Measurements from ENCODE around the gene YAP1.

DNA sequence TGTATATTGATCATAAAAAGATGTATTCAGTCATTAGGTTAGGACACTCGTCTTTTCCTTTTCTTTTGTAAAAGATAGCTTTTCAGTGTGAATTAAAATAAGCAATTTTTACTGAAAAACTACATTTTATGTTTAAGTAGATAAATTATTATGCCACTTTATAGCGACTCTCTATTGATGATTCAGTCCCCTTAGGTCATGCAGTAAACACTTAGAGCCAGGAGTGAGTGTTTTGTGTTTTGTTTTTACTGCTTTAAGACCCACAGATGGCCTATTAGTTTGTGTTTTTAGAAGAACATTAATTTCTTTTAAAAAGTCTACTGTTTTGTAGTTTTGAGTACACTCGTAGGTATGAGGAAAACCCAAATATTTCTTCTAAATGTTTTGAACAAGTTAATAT is 86.6 kb downstream of the YAP1 start:
- no peak for TF ChIP-seq POLR2AphosphoS5 (IDR thresholded peaks at IDR 0.05; ENCODE audit: low read depth)
- TF ChIP-seq, protein P1, sequence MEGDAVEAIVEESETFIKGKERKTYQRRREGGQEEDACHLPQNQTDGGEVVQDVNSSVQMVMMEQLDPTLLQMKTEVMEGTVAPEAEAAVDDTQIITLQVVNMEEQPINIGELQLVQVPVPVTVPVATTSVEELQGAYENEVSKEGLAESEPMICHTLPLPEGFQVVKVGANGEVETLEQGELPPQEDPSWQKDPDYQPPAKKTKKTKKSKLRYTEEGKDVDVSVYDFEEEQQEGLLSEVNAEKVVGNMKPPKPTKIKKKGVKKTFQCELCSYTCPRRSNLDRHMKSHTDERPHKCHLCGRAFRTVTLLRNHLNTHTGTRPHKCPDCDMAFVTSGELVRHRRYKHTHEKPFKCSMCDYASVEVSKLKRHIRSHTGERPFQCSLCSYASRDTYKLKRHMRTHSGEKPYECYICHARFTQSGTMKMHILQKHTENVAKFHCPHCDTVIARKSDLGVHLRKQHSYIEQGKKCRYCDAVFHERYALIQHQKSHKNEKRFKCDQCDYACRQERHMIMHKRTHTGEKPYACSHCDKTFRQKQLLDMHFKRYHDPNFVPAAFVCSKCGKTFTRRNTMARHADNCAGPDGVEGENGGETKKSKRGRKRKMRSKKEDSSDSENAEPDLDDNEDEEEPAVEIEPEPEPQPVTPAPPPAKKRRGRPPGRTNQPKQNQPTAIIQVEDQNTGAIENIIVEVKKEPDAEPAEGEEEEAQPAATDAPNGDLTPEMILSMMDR (IDR thresholded peaks at IDR 0.05; ENCODE audit: insufficient read depth, low read length): no peak
- TF ChIP-seq, protein P2, sequence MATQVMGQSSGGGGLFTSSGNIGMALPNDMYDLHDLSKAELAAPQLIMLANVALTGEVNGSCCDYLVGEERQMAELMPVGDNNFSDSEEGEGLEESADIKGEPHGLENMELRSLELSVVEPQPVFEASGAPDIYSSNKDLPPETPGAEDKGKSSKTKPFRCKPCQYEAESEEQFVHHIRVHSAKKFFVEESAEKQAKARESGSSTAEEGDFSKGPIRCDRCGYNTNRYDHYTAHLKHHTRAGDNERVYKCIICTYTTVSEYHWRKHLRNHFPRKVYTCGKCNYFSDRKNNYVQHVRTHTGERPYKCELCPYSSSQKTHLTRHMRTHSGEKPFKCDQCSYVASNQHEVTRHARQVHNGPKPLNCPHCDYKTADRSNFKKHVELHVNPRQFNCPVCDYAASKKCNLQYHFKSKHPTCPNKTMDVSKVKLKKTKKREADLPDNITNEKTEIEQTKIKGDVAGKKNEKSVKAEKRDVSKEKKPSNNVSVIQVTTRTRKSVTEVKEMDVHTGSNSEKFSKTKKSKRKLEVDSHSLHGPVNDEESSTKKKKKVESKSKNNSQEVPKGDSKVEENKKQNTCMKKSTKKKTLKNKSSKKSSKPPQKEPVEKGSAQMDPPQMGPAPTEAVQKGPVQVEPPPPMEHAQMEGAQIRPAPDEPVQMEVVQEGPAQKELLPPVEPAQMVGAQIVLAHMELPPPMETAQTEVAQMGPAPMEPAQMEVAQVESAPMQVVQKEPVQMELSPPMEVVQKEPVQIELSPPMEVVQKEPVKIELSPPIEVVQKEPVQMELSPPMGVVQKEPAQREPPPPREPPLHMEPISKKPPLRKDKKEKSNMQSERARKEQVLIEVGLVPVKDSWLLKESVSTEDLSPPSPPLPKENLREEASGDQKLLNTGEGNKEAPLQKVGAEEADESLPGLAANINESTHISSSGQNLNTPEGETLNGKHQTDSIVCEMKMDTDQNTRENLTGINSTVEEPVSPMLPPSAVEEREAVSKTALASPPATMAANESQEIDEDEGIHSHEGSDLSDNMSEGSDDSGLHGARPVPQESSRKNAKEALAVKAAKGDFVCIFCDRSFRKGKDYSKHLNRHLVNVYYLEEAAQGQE (IDR thresholded peaks at IDR 0.05; ENCODE audit: insufficient replicate concordance, low read depth): no peak
- TF ChIP-seq GABPA (IDR thresholded peaks at IDR 0.05; ENCODE audit: low read depth): no peak

Data from HL-60 (cell line).